A549 (cell line): ENCODE results near the gene BBS10. TPM values are rescaled to one million over a fixed set of nuclear protein-coding genes. Genes with fewer than 3 reads are reported as not detected.

ENCODE experiments used
- ATAC-seq, 2 experiments: fragments of 200-7000 bp in 1 of 2; fragments of >200 bp in 1 of 2; cut with Nextera tagmentation in 1 of 2; cut with Tn5 transposase in 1 of 2; 3 replicates each; pipeline versions ENCODE4 v1.8.0 to v1.9.1; 2018 to 2020; ENCODE audit warnings: mild to moderate bottlenecking in 1 of 2, moderate library complexity in 1 of 2
- CTCF ChIA-PET: fragments of 300-600 bp; sonication (Branson Sonifier 250); formaldehyde crosslinking; extraction: SDS; loops from one replicate; lab custom pipeline; 2021; ENCODE audit warnings: antibody characterized with exemption, inconsistent platforms; lab: Yijun Ruan, JAX
- POLR2A ChIA-PET: fragments of 350-600 bp; formaldehyde crosslinking; extraction: SDS; loops from one replicate; lab custom pipeline; 2021; ENCODE audit warnings: antibody characterized with exemption, inconsistent platforms; lab: Yijun Ruan, JAX
- DNase-seq, 2 experiments: peaks; one replicate each; pipeline versions ENCODE4 v3.0.0 to v3.0.0-alpha.2; 2011 to 2016; ENCODE audit warnings: low read depth in 1 of 2, low spot score in 1 of 2
- FAIRE-seq: peaks from 2 replicates; lab custom pipeline; 2011; peaks lifted over from hg19 to GRCh38; lab: Jason Lieb, UNC
- H3K27ac ChIP-seq, 2 experiments: fragments of >200 bp; sonication (Bioruptor Twin); formaldehyde crosslinking; 3 replicates each; pipeline ENCODE4 v1.5.1; 2016 to 2017
- H3K4me1 ChIP-seq: fragments of >200 bp; sonication (Bioruptor Twin); formaldehyde crosslinking; 3 replicates; pipeline ENCODE4 v1.6.1; 2016
- H3K4me2 ChIP-seq: fragments of >200 bp; sonication (Bioruptor Twin); formaldehyde crosslinking; 3 replicates; pipeline ENCODE4 v1.6.1; 2016
- H3K4me3 ChIP-seq: fragments of >200 bp; sonication (Bioruptor Twin); formaldehyde crosslinking; 3 replicates; pipeline ENCODE4 v1.5.1; 2016
- H3K9me3 ChIP-seq: fragments of >200 bp; sonication (Bioruptor Twin); formaldehyde crosslinking; 3 replicates; pipeline ENCODE4 v1.6.1; 2016
- CEBPB ChIP-seq, 2 experiments: fragments of >200 bp in 1 of 2; sonication (Bioruptor Twin) in 1 of 2; formaldehyde crosslinking in 1 of 2; IDR thresholded peaks; 2 replicates each; pipeline ENCODE4 v1.6.1; 2012 to 2016
- CHD2 ChIP-seq: fragments of 150-350 bp; IDR thresholded peaks from 2 replicates; pipeline ENCODE4 v1.6.1; 2014; ENCODE audit warnings: low read length; ENCODE audit not compliant: partially characterized antibody
- EHF ChIP-seq: fragments of 250-450 bp; sonication (Bioruptor Pico); IDR thresholded peaks from 2 replicates; pipeline ENCODE4 v1.5.0; 2020; ENCODE audit warnings: mild to moderate bottlenecking
- ELK1 ChIP-seq: fragments of 150-350 bp; IDR thresholded peaks from 2 replicates; pipeline ENCODE4 v1.6.1; 2014; ENCODE audit warnings: low read depth, mild to moderate bottlenecking, low read length
- ESRRA ChIP-seq: fragments of 150-350 bp; IDR thresholded peaks from 2 replicates; pipeline ENCODE4 v1.6.1; 2014; ENCODE audit warnings: mild to moderate bottlenecking, low read length, borderline replicate concordance
- FOSB ChIP-seq: fragments of 250-450 bp; sonication (Bioruptor Pico); IDR thresholded peaks from 2 replicates; pipeline ENCODE4 v1.5.0; 2020; ENCODE audit warnings: mild to moderate bottlenecking, moderate library complexity
- GATA3 ChIP-seq: IDR thresholded peaks from 2 replicates; pipeline ENCODE4 v1.6.1; 2012; ENCODE audit warnings: borderline replicate concordance
- HDAC2 ChIP-seq: fragments of 200-600 bp; sonication (generic); IDR thresholded peaks from 2 replicates; pipeline ENCODE4 v1.6.1; 2016
- HOXB13 ChIP-seq: fragments of 250-450 bp; sonication (Bioruptor Pico); IDR thresholded peaks from 2 replicates; pipeline ENCODE4 v1.5.0; 2020; ENCODE audit warnings: low read depth, mild to moderate bottlenecking, moderate library complexity
- HOXB5 ChIP-seq: fragments of 250-450 bp; sonication (Bioruptor Pico); IDR thresholded peaks from 2 replicates; pipeline ENCODE4 v1.5.0; 2020; ENCODE audit warnings: mild to moderate bottlenecking, moderate library complexity
- JUN ChIP-seq, 2 experiments: fragments of >200 bp; sonication (Bioruptor Twin); formaldehyde crosslinking; IDR thresholded peaks; 2 replicates in 1 of 2; 3 replicates in 1 of 2; pipeline ENCODE4 v1.6.1; 2016 to 2017
- JUNB ChIP-seq: fragments of >200 bp; sonication (Bioruptor Twin); formaldehyde crosslinking; IDR thresholded peaks from 2 replicates; pipeline ENCODE4 v1.6.1; 2016
- KDM5A ChIP-seq: fragments of 200-600 bp; sonication (generic); IDR thresholded peaks from 2 replicates; pipeline ENCODE4 v1.6.1; 2016; ENCODE audit warnings: antibody characterized with exemption, mild to moderate bottlenecking
- MAZ ChIP-seq: fragments of 150-350 bp; IDR thresholded peaks from 2 replicates; pipeline ENCODE4 v1.6.1; 2014; ENCODE audit warnings: antibody characterized with exemption, low read depth, low read length, borderline replicate concordance
- MYC ChIP-seq: IDR thresholded peaks from 2 replicates; pipeline ENCODE4 v1.6.1; 2012; ENCODE audit warnings: mild to moderate bottlenecking, inconsistent platforms, low read length, improper control_type of control experiment, borderline replicate concordance
- PBX3 ChIP-seq: IDR thresholded peaks from 2 replicates; pipeline ENCODE4 v1.6.1; 2012
- PHF8 ChIP-seq: fragments of 200-600 bp; sonication (generic); IDR thresholded peaks from 2 replicates; pipeline ENCODE4 v1.6.1; 2016; ENCODE audit warnings: low read depth, mild to moderate bottlenecking, antibody characterized with exemption, moderate library complexity, borderline replicate concordance
- POLR2A ChIP-seq: IDR thresholded peaks from 2 replicates; pipeline ENCODE4 v1.6.1; 2012; ENCODE audit warnings: mild to moderate bottlenecking, low read length
- POLR2AphosphoS2 ChIP-seq: conservative IDR thresholded peaks from 2 replicates; pipeline ENCODE4 v1.6.1; 2012; ENCODE audit warnings: low read length, improper control_type of control experiment, inconsistent platforms
- RAD21 ChIP-seq, 2 experiments: fragments of >200 bp in 1 of 2; sonication (Bioruptor Twin) in 1 of 2; formaldehyde crosslinking in 1 of 2; IDR thresholded peaks in 1 of 2; conservative IDR thresholded peaks in 1 of 2; 2 replicates in 1 of 2; 3 replicates in 1 of 2; pipeline ENCODE4 v1.6.1; 2012 to 2018; ENCODE audit warnings: inconsistent platforms in 1 of 2
- RCOR1 ChIP-seq: fragments of 150-350 bp; IDR thresholded peaks from 2 replicates; pipeline ENCODE4 v1.6.1; 2014; ENCODE audit warnings: antibody characterized with exemption, low read length, low read depth
- RFX5 ChIP-seq: fragments of 450-650 bp; IDR thresholded peaks from 2 replicates; pipeline ENCODE4 v1.7.1; 2014; ENCODE audit warnings: antibody characterized with exemption, mild to moderate bottlenecking, moderate library complexity
- SMC3 ChIP-seq: fragments of >200 bp; sonication (Bioruptor Twin); formaldehyde crosslinking; IDR thresholded peaks from 3 replicates; pipeline ENCODE4 v1.6.1; 2018; ENCODE audit warnings: inconsistent platforms
- TFCP2L1 ChIP-seq: fragments of 250-450 bp; sonication (Bioruptor Pico); IDR thresholded peaks from 2 replicates; pipeline ENCODE4 v1.5.0; 2021; ENCODE audit warnings: mild to moderate bottlenecking
- TP53 ChIP-seq: fragments of 250-450 bp; sonication (Bioruptor Pico); IDR thresholded peaks from 2 replicates; pipeline ENCODE4 v1.5.0; 2021; ENCODE audit warnings: mild to moderate bottlenecking, moderate library complexity
- ZFP36 ChIP-seq: fragments of 450-650 bp; IDR thresholded peaks from 2 replicates; pipeline ENCODE4 v1.6.1; 2014; ENCODE audit warnings: borderline replicate concordance; ENCODE audit not compliant: partially characterized antibody
- ZNF302 ChIP-seq: fragments of 250-450 bp; sonication (Bioruptor Pico); IDR thresholded peaks from 2 replicates; pipeline ENCODE4 v1.9.0; 2021; ENCODE audit warnings: inconsistent platforms, mild to moderate bottlenecking, moderate library complexity
- ZSCAN20 ChIP-seq: fragments of 250-450 bp; sonication (Bioruptor Pico); IDR thresholded peaks from 2 replicates; pipeline ENCODE4 v1.8.0; 2022; ENCODE audit warnings: mild to moderate bottlenecking, moderate library complexity
- WGBS: methylation state at CpG from one replicate; pipeline ENCODE4 v1.1.6; 2017; ENCODE audit errors: missing lambda C conversion rate; 5-methylcytosine and 5-hydroxymethylcytosine counted together
- polyA minus RNA-seq: library from RNA; depleted of rRNA, polyadenylated mRNA; stranded (reverse); fragments of >200 nt; gene quantifications from 2 replicates; pipeline ENCODE4 v1.2.3, GENCODE V29; 2011; rRNA and poly(A)+ RNA removed
- polyA plus RNA-seq, 4 experiments: library from polyadenylated mRNA; depleted of rRNA in 3 of 4; stranded (reverse); fragments of >200 nt; fragmentation: RNase III in 1 of 4; extraction: RNeasy Plus Mini Kit Qiagen cat#74134 plus additional on column Dnase treatment in 1 of 4; gene quantifications; 2 replicates in 3 of 4; 3 replicates in 1 of 4; pipeline ENCODE4 v1.2.3, GENCODE V29; 2011 to 2017
- TF ChIP-seq, protein P1 (sequence below): IDR thresholded peaks from 2 replicates; pipeline ENCODE4 v1.6.1; 2012
- TF ChIP-seq, protein P2 (sequence below): fragments of >200 bp; sonication (Bioruptor Twin); formaldehyde crosslinking; IDR thresholded peaks from 3 replicates; pipeline ENCODE4 v1.5.1; 2016
- TF ChIP-seq, protein P3 (sequence below): IDR thresholded peaks from 2 replicates; pipeline ENCODE4 v1.6.1; 2012; ENCODE audit warnings: low read depth, borderline replicate concordance
- TF ChIP-seq, protein P4 (sequence below): fragments of >200 bp; sonication (Bioruptor Twin); formaldehyde crosslinking; IDR thresholded peaks from 3 replicates; pipeline ENCODE4 v1.6.1; 2016
- TF ChIP-seq, protein P5 (sequence below): fragments of 450-650 bp; IDR thresholded peaks from 2 replicates; pipeline ENCODE4 v1.6.1; 2014; ENCODE audit warnings: antibody characterized with exemption

Gene BBS10
- polyA plus RNA-seq (2011; rRNA removed), result 11.6 and 15.1 TPM in 2 replicates
- polyA plus RNA-seq (2012; cell fraction: cytosol; rRNA removed), result 1.3 and 1.7 TPM in 2 replicates
- 0.82 and 1.1 TPM in 2 replicates for polyA plus RNA-seq (2012; cell fraction: nucleus; rRNA removed)
- polyA plus RNA-seq (2017; fragmentation: RNase III; extraction: RNeasy Plus Mini Kit Qiagen cat#74134 plus additional on column Dnase treatment), result 6.6 to 8.0 TPM (median 7.3 TPM) in 3 replicates
- 2.1 and 2.5 TPM in 2 replicates for polyA minus RNA-seq

DNA sequence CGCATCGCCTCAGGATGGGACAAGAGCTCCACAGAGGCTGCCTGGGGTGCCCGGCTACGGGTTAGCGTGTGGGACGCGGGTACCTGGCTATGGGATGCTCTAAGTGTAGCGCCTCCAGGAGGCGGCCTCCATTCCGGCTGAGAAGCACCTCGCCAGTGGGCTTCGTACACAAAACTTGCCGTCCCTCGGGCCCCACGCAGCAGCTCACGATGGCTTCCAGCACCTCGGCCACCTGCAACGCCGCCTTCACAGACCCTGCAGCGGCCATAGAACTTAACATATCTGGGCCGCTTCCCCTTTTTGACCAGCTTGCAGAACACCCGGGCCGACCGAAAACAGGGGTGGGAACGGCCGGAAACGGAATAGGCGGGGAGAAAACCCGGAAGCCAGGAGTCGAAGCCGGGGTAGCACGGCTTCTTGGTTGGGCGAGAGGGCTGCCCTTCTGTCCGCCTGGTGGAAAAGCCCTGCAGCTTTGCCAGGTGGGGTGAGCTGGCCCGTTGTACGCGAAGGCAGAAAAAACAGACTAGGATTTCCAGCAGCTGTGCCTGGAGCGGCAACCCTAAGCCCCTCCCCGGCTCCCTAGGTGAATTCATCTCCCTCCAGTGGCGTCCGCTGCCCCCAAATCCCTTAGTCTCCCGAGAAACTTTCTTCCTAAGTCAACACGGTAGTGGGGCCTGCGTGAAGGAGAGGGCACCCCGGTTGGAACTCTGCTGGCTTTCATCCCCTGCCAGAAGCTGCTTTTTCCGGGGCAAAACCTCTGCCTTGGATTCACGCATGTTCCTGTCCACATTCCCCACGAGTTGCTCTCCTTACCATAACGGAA lies at the start of gene BBS10:
TSS of gene BBS10 (minus strand) at position 337 of the 823 bp plus-strand sequence. CDS start at position 280, 57 bp downstream.
- H3K4me1 ChIP-seq, result peaks cover 15% of the 10 kb centered on the region; the same call in 2 of the 3 replicates
- H3K4me3 ChIP-seq, result peak within 1 kb of the TSS; percentile 67
- H3K27ac ChIP-seq, result peak within 1 kb of the TSS; percentile 90 to 97
- WGBS, result 7% methylated on average over 40 of the region's 49 CpGs
- FAIRE-seq (no peak), DNase-seq (peak; percentile 86 to 92), ATAC-seq (peak; percentile 99)
- ChIA-PET POLR2A (interaction anchor here (0.6 to 2.8 kb wide), 13 partner anchors 9 to 837 kb away, joined by 3 to 19 read pairs (median 4); partner anchors contain the start of genes KRR1, NAP1L1 and PHLDA1), CTCF (interaction anchor here (0.6 to 2.9 kb wide), 38 partner anchors 8 to 1190 kb away, joined by 3 to 31 read pairs (median 4); partner anchors contain the start of gene PHLDA1)
- peak within 1 kb of the TSS; percentile 92 for H3K4me2 ChIP-seq
- no peaks in the 10 kb centered on the region for H3K9me3 ChIP-seq
- TF ChIP-seq GATA3 (no peak), POLR2AphosphoS2 (no peak), HOXB13 (peak; percentile 32; the same call in 1 of the 2 replicates), ELK1 (no peak), ZNF302 (no peak), CHD2 (peak; percentile 6), TFCP2L1 (CRISPR knock-in tag) (no peak), POLR2A (peak; percentile 87), SMC3 (peak; percentile 53), RCOR1 (no peak), ZSCAN20 (CRISPR knock-in tag) (no peak), EHF (CRISPR knock-in tag) (no peak), JUN (IDR thresholded peaks at IDR 0.05) (peak; percentile 67 to 91; a peak in 4 of 5 replicates), RAD21 (conservative IDR thresholded peaks at IDR 0.05 in 1 of 2, IDR thresholded peaks at IDR 0.05 in 1 of 2) (peak; percentile 33 to 50), TP53 (no peak), JUNB (no peak), FOSB (CRISPR knock-in tag) (no peak), KDM5A (peak; percentile 90), CEBPB (IDR thresholded peaks at IDR 0.05) (peak in 1 of 2 experiments; percentile 8; a peak in 1 of 4 replicates), HDAC2 (no peak), HOXB5 (no peak), ZFP36 (no peak), MAZ (no peak), PHF8 (peak; percentile 69), RFX5 (no peak), PBX3 (peak; percentile 92), ESRRA (no peak), MYC (no peak)
- TF ChIP-seq, protein P1, sequence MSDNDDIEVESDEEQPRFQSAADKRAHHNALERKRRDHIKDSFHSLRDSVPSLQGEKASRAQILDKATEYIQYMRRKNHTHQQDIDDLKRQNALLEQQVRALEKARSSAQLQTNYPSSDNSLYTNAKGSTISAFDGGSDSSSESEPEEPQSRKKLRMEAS, result peak; percentile 93; the same call in 1 of the 2 replicates
- TF ChIP-seq, protein P2, sequence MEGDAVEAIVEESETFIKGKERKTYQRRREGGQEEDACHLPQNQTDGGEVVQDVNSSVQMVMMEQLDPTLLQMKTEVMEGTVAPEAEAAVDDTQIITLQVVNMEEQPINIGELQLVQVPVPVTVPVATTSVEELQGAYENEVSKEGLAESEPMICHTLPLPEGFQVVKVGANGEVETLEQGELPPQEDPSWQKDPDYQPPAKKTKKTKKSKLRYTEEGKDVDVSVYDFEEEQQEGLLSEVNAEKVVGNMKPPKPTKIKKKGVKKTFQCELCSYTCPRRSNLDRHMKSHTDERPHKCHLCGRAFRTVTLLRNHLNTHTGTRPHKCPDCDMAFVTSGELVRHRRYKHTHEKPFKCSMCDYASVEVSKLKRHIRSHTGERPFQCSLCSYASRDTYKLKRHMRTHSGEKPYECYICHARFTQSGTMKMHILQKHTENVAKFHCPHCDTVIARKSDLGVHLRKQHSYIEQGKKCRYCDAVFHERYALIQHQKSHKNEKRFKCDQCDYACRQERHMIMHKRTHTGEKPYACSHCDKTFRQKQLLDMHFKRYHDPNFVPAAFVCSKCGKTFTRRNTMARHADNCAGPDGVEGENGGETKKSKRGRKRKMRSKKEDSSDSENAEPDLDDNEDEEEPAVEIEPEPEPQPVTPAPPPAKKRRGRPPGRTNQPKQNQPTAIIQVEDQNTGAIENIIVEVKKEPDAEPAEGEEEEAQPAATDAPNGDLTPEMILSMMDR, result peak; percentile 64
- TF ChIP-seq, protein P3, sequence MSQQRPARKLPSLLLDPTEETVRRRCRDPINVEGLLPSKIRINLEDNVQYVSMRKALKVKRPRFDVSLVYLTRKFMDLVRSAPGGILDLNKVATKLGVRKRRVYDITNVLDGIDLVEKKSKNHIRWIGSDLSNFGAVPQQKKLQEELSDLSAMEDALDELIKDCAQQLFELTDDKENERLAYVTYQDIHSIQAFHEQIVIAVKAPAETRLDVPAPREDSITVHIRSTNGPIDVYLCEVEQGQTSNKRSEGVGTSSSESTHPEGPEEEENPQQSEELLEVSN, result peak; percentile 81; the same call in 1 of the 2 replicates
- TF ChIP-seq, protein P4, sequence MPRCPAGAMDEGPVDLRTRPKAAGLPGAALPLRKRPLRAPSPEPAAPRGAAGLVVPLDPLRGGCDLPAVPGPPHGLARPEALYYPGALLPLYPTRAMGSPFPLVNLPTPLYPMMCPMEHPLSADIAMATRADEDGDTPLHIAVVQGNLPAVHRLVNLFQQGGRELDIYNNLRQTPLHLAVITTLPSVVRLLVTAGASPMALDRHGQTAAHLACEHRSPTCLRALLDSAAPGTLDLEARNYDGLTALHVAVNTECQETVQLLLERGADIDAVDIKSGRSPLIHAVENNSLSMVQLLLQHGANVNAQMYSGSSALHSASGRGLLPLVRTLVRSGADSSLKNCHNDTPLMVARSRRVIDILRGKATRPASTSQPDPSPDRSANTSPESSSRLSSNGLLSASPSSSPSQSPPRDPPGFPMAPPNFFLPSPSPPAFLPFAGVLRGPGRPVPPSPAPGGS, result peak; percentile 88; the same call in 2 of the 3 replicates
- TF ChIP-seq, protein P5, sequence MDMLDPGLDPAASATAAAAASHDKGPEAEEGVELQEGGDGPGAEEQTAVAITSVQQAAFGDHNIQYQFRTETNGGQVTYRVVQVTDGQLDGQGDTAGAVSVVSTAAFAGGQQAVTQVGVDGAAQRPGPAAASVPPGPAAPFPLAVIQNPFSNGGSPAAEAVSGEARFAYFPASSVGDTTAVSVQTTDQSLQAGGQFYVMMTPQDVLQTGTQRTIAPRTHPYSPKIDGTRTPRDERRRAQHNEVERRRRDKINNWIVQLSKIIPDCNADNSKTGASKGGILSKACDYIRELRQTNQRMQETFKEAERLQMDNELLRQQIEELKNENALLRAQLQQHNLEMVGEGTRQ, result no peak
